GM12878 (cell line): ENCODE results near the gene RAP1A. TPM values are rescaled to one million over a fixed set of nuclear protein-coding genes. Genes with fewer than 3 reads are reported as not detected.

ENCODE experiments used
- BMI1 ChIP-seq: fragments of 450-650 bp; IDR thresholded peaks from 2 replicates; pipeline ENCODE4 v1.6.1; 2016; ENCODE audit warnings: mild to moderate bottlenecking, moderate library complexity, borderline replicate concordance
- ELK1 ChIP-seq: IDR thresholded peaks from 2 replicates; pipeline ENCODE4 v1.6.1; 2012; ENCODE audit warnings: low read depth, low read length, improper control_type of control experiment
- EZH2 ChIP-seq: IDR thresholded peaks from 2 replicates; pipeline ENCODE4 v1.6.1; 2012; ENCODE audit warnings: low read depth, mild to moderate bottlenecking, control low read depth, inconsistent platforms, low read length, borderline replicate concordance; ENCODE audit not compliant: control insufficient read depth
- GATAD2B ChIP-seq: fragments of 450-650 bp; conservative IDR thresholded peaks from 2 replicates; pipeline ENCODE4 v1.6.1; 2017; ENCODE audit warnings: low read depth, mild to moderate bottlenecking, moderate library complexity
- IKZF1 ChIP-seq: fragments of 450-650 bp; conservative IDR thresholded peaks from 2 replicates; pipeline ENCODE4 v1.6.1; 2017; ENCODE audit warnings: antibody characterized with exemption, mild to moderate bottlenecking
- IKZF2 ChIP-seq, 2 experiments: fragments of 450-650 bp; IDR thresholded peaks; 2 replicates each; pipeline ENCODE4 v1.6.1; 2017; ENCODE audit warnings: mild to moderate bottlenecking in 2 of 2, moderate library complexity in 2 of 2
- JUNB ChIP-seq: IDR thresholded peaks from 2 replicates; pipeline ENCODE4 v1.6.1; 2016; ENCODE audit warnings: antibody characterized with exemption, mild to moderate bottlenecking
- MEF2A ChIP-seq: IDR thresholded peaks from 2 replicates; pipeline ENCODE4 v1.6.1; 2011; ENCODE audit warnings: low read depth, mild to moderate bottlenecking, low read length, moderate library complexity; ENCODE audit not compliant: insufficient read depth
- POLR2AphosphoS2 ChIP-seq: IDR thresholded peaks from 2 replicates; pipeline ENCODE4 v1.6.1; 2011; ENCODE audit warnings: low read depth, mild to moderate bottlenecking, low read length, improper control_type of control experiment, moderate library complexity
- PRDM15 ChIP-seq: fragments of 450-650 bp; formaldehyde crosslinking; IDR thresholded peaks from 2 replicates; pipeline ENCODE4 v1.4.0; 2020; ENCODE audit warnings: mild to moderate bottlenecking, moderate library complexity
- RELB ChIP-seq: fragments of 450-650 bp; IDR thresholded peaks from 2 replicates; pipeline ENCODE4 v1.6.1; 2017; ENCODE audit warnings: low read depth, mild to moderate bottlenecking, moderate library complexity
- REST ChIP-seq: IDR thresholded peaks from 2 replicates; pipeline ENCODE4 v1.6.1; 2012; ENCODE audit warnings: mild to moderate bottlenecking, low read depth, low read length
- RFX5 ChIP-seq: IDR thresholded peaks from 2 replicates; pipeline ENCODE4 v1.6.1; 2011; ENCODE audit warnings: low read depth, low read length, improper control_type of control experiment
- SIX5 ChIP-seq: IDR thresholded peaks from 2 replicates; pipeline ENCODE4 v1.6.1; 2011; ENCODE audit warnings: mild to moderate bottlenecking, low read depth, low read length, moderate library complexity; ENCODE audit not compliant: severe bottlenecking
- SMAD1 ChIP-seq: fragments of 450-650 bp; IDR thresholded peaks from 2 replicates; pipeline ENCODE4 v1.6.1; 2018; ENCODE audit warnings: mild to moderate bottlenecking, low read depth; ENCODE audit not compliant: partially characterized antibody
- SREBF2 ChIP-seq: IDR thresholded peaks from 2 replicates; pipeline ENCODE4 v1.6.1; 2012; ENCODE audit warnings: mild to moderate bottlenecking, low read length
- ZBED1 ChIP-seq: IDR thresholded peaks from 2 replicates; pipeline ENCODE4 v1.6.1; 2016; ENCODE audit warnings: borderline replicate concordance
- ZNF217 ChIP-seq: fragments of 450-650 bp; IDR thresholded peaks from 2 replicates; pipeline ENCODE4 v1.6.1; 2017; ENCODE audit warnings: antibody characterized with exemption, mild to moderate bottlenecking
- polyA plus RNA-seq, 11 experiments: library from polyadenylated mRNA; depleted of rRNA in 4 of 11; unstranded in 6 of 11; stranded (reverse) in 5 of 11; fragments of >200 nt; fragmentation: Nextera tagmentation in 4 of 11; fragmentation: Illumina TruSeq in 1 of 11; extraction: Ambion mirVana in 4 of 11; extraction: Trizol in 1 of 11; gene quantifications; 1 replicate in 1 of 11; 2 replicates in 10 of 11; pipeline versions ENCODE4 v1.2.1 to v1.2.3, GENCODE V29; 2011 to 2016; ENCODE audit warnings: inconsistent platforms in 2 of 11, missing spikeins in 2 of 11, low read depth in 1 of 11
- total RNA-seq, 4 experiments: library from RNA; depleted of rRNA in 3 of 4; stranded (reverse); fragments of >200 nt in 3 of 4; fragmentation: Illumina TruSeq in 1 of 4; extraction: Trizol in 1 of 4; gene quantifications; 2 replicates each; pipeline versions ENCODE4 v1.2.1 to v1.2.3, GENCODE V29; 2013 to 2021

The RAP1A gene
- total and polyA plus RNA-seq, 10 of the 15 experiments (the other 5 are each of a cell fraction or from before 2014, with no cell fraction given): 38.4 to 213 (median 86.0) TPM

- TF ChIP-seq ELK1: no peak
- peak; percentile 75 for TF ChIP-seq JUNB
- TF ChIP-seq EZH2: no peak
- TF ChIP-seq REST: no peak
- 0 out of 2 replicates have a peak, but pooled peaks have one; percentile 62 for TF ChIP-seq ZNF217
- TF ChIP-seq PRDM15: no peak
- no peak for TF ChIP-seq GATAD2B
- no peak for TF ChIP-seq SREBF2
- peak in 1 of 2 experiments; percentile 35; a peak in 2 of 4 replicates for TF ChIP-seq IKZF2 (IDR thresholded peaks at IDR 0.05)
- no peak for TF ChIP-seq SMAD1
- 0 out of 2 replicates have a peak, but pooled peaks have one; percentile 13 for TF ChIP-seq IKZF1
- no peak for TF ChIP-seq RFX5
- TF ChIP-seq ZBED1: 0 out of 2 replicates have a peak, but pooled peaks have one; percentile 20
- no peak for TF ChIP-seq BMI1
- no peak for TF ChIP-seq POLR2AphosphoS2
- no peak for TF ChIP-seq SIX5
- TF ChIP-seq RELB: no peak
- TF ChIP-seq MEF2A: 0 out of 2 replicates have a peak, but pooled peaks have one; percentile 58
These were observed 31.9 kb upstream of the RAP1A start (continued) for GRCh38 chr1:111587509-111588174.
